H1 (cell line): Measurements from ENCODE around the gene TVP23B. TPM values are rescaled to one million over a fixed set of nuclear protein-coding genes. Genes with fewer than 3 reads are reported as not detected.

ENCODE experiments used
- CHD7 ChIP-seq: fragments of 300-600 bp; sonication (generic); IDR thresholded peaks from 2 replicates; pipeline ENCODE4 v1.7.1; 2012; ENCODE audit warnings: low read length, moderate library complexity, mild to moderate bottlenecking, inconsistent platforms; ENCODE audit not compliant: insufficient replicate concordance
- HDAC6 ChIP-seq: IDR thresholded peaks from one replicate; pipeline ENCODE4 v1.7.1; 2012; ENCODE audit warnings: low read depth, mild to moderate bottlenecking, inconsistent platforms, low read length, moderate library complexity
- polyA plus RNA-seq, 7 experiments: library from polyadenylated mRNA; depleted of rRNA in 3 of 7; stranded (reverse) in 5 of 7; unstranded in 2 of 7; fragments of >200 nt in 5 of 7; fragments of 200-250 nt in 2 of 7; gene quantifications; 1 replicate in 5 of 7; 2 replicates in 1 of 7; 4 replicates in 1 of 7; pipeline versions ENCODE4 v1.2.1 to v1.2.3, GENCODE V29; 2011 to 2013; ENCODE audit warnings: missing spikeins in 2 of 7, mixed read lengths in 2 of 7
- total RNA-seq: library from RNA; stranded (reverse); fragmentation: NEBNext Ultra II Directional; extraction: Animal tissue kit (Norgen Biotek cat#: 25700); gene quantifications from 2 replicates; pipeline ENCODE4 v1.2.1, GENCODE V29; 2021

Gene TVP23B
- total and polyA plus RNA-seq, 2 of the 8 experiments (the other 6 are each of a cell fraction or from before 2014, with no cell fraction given): 11.5 to 22.7 TPM

- TF ChIP-seq HDAC6: no peak
- no peak for TF ChIP-seq CHD7
Observed at GRCh38 chr17:18772471-18772870, 8.5 kb upstream of the TVP23B start (continued).
